ENCODE measurements around the gene SPATA9. TPM values are rescaled to one million over a fixed set of nuclear protein-coding genes. Genes with fewer than 3 reads are reported as not detected.

Gene SPATA9
- total and polyA plus RNA-seq, 2 of the 8 experiments (the other 6 are each of a cell fraction or from before 2014, with no cell fraction given), result not detected

- Histone ChIP-seq H3K9ac (replicated peaks in 1 of 4; ENCODE audit: extremely low read depth in 1 of 4, low read depth in 3 of 4, low read length in 3 of 4) (peak overlapping the region in 2 of 4 experiments; percentile 25 to 52; a peak in 3 of 7 replicates), H2AFZ (ENCODE audit: low read length) (peak overlapping the region; percentile 56), H2BK12ac (ENCODE audit: low read depth, low read length) (0 out of 2 replicates have a peak overlapping the region, but pooled peaks have one; percentile 50), H3K27me3 (replicated peaks in 1 of 4; ENCODE audit: control insufficient read depth in 3 of 4, extremely low read depth in 1 of 4, insufficient read depth in 3 of 4, low read length in 3 of 4) (peaks cover 10 to 49% (median 39%) of the 10 kb centered on the region in 4 experiments), H2BK120ac (replicated peaks; ENCODE audit: low read depth, low read length) (no peak overlapping the region), H3K4ac (replicated peaks; ENCODE audit: insufficient read length, low read depth, low read length) (no peak overlapping the region), H3K79me2 (ENCODE audit: control insufficient read depth in 1 of 2, insufficient read depth in 2 of 2, low read length in 2 of 2) (no peaks in the 10 kb centered on the region), H3K18ac (ENCODE audit: extremely low read depth, low read length) (no peak overlapping the region), H2AK5ac (ENCODE audit: low read depth, low read length) (no peak overlapping the region), H3K4me3 (ENCODE audit: extremely low read depth in 1 of 4, insufficient read depth in 2 of 4, low read depth in 3 of 4, low read length in 4 of 4) (peak overlapping the region; percentile 28 to 60 (median 40)), H4K91ac (replicated peaks; ENCODE audit: insufficient read length, low read length) (no peak overlapping the region), H3K79me1 (ENCODE audit: low read depth, low read length) (no peaks in the 10 kb centered on the region), H2BK5ac (ENCODE audit: low read depth, low read length) (no peak overlapping the region; the same call in 1 of the 2 replicates), H3K23me2 (ENCODE audit: low read depth, low read length) (peaks cover 15% of the 10 kb centered on the region), H3K36me3 (ENCODE audit: control insufficient read depth in 2 of 4, insufficient read depth in 4 of 4, low read length in 3 of 4) (no peaks in the 10 kb centered on the region), H3K27ac (ENCODE audit: low read depth, low read length) (no peak overlapping the region), H2BK15ac (ENCODE audit: low read length) (no peak overlapping the region), H3K56ac (replicated peaks; ENCODE audit: insufficient read length, low read depth, low read length) (no peak overlapping the region), H3K4me1 (replicated peaks in 1 of 4; ENCODE audit: control insufficient read depth in 3 of 4, insufficient read depth in 4 of 4, low read length in 3 of 4) (peaks cover 6 to 13% (median 9%) of the 10 kb centered on the region in 4 experiments), H3K4me2 (ENCODE audit: insufficient read depth in 1 of 2, low read depth in 2 of 2, low read length in 2 of 2) (peak overlapping the region; percentile 91 to 95), H4K8ac (ENCODE audit: extremely low read depth, insufficient read depth, low read length) (peak overlapping the region; percentile 80), H3K14ac (ENCODE audit: insufficient read length) (no peak overlapping the region), H4K5ac (ENCODE audit: insufficient read length, low read depth, low read length) (no peak overlapping the region), H3K23ac (ENCODE audit: insufficient read length) (no peak overlapping the region), H4K20me1 (replicated peaks in 1 of 2; ENCODE audit: control insufficient read depth in 1 of 2, insufficient read depth in 2 of 2, low read length in 2 of 2) (no peaks in the 10 kb centered on the region), H3K9me3 (ENCODE audit: insufficient read depth in 2 of 2, low read depth in 1 of 2, low read length in 1 of 2) (no peaks in the 10 kb centered on the region), H2BK20ac (ENCODE audit: low read length) (no peak overlapping the region)
- peak in 1 of 2 experiments; percentile 78 for DNase-seq (ENCODE audit: low read depth in 1 of 2, low spot score in 2 of 2)
- FAIRE-seq, result no peak
- CTCF ChIA-PET (ENCODE audit: partially characterized antibody), result no interaction called here
- POLR2A ChIA-PET (ENCODE audit: partially characterized antibody), result interaction anchor here (1.0 kb wide), 1 partner anchor 10 kb away, joined by 4 read pairs; no protein-coding TSS in a partner anchor
- WGBS, 2 experiments (ENCODE audit: extremely low coverage in 1 of 2, insufficient coverage in 1 of 2, insufficient read length in 1 of 2, insufficient replicate concordance in 2 of 2, low coverage in 1 of 2, low lambda C conversion rate in 2 of 2, missing lambda C conversion rate in 1 of 2), result 2% methylated on average over 80 of the region's 92 CpGs; no CpG with 5 or more reads in 1 of the 2 experiments
- TF ChIP-seq YY1 (IDR thresholded peaks at IDR 0.05; ENCODE audit: low read depth, low read length), result no peak
- no peak for TF ChIP-seq NANOG (IDR thresholded peaks at IDR 0.05; ENCODE audit: insufficient read depth, low read depth, low read length, poor library complexity, severe bottlenecking)
- peak; percentile 87 for TF ChIP-seq RFX5 (IDR thresholded peaks at IDR 0.05; ENCODE audit: borderline replicate concordance, low read depth, low read length)
- TF ChIP-seq SIRT6 (IDR thresholded peaks at IDR 0.05; ENCODE audit: low read length), result no peak
- TF ChIP-seq, protein P1, sequence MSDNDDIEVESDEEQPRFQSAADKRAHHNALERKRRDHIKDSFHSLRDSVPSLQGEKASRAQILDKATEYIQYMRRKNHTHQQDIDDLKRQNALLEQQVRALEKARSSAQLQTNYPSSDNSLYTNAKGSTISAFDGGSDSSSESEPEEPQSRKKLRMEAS (IDR thresholded peaks at IDR 0.05), result peak; percentile 94
- 0 out of 4 replicates have a peak, but pooled peaks of 1 of the 2 experiments have one; percentile 43 for TF ChIP-seq HDAC2 (IDR thresholded peaks at IDR 0.05; ENCODE audit: borderline replicate concordance in 1 of 2, low read depth in 2 of 2, low read length in 2 of 2)
- TF ChIP-seq CEBPB (IDR thresholded peaks at IDR 0.05; ENCODE audit: low read depth, low read length), result no peak
- TF ChIP-seq, protein P2, sequence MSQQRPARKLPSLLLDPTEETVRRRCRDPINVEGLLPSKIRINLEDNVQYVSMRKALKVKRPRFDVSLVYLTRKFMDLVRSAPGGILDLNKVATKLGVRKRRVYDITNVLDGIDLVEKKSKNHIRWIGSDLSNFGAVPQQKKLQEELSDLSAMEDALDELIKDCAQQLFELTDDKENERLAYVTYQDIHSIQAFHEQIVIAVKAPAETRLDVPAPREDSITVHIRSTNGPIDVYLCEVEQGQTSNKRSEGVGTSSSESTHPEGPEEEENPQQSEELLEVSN (IDR thresholded peaks at IDR 0.05), result peak; percentile 99
- peak; percentile 68 for TF ChIP-seq ASH2L (IDR thresholded peaks at IDR 0.05; ENCODE audit: low read length)
- TF ChIP-seq PHF8 (conservative IDR thresholded peaks at IDR 0.05; ENCODE audit: low read depth, low read length), result 0 out of 2 replicates have a peak, but pooled peaks have one; percentile 36
These were observed 61.6 kb downstream of the SPATA9 start for GRCh38 chr5:95620870-95621838.
